NCI-H2029 (cell line): ENCODE measurements around the gene KATNBL1.
"Not testable (repeated sequence)": the region's sequence is repeated elsewhere in the genome, so short reads cannot be mapped to it uniquely, and the experiment has no call there.

Source experiments
- DNase-seq: peaks from one replicate; lab custom pipeline; 2025; lab: John Stamatoyannopoulos, UW

The KATNBL1 gene

GRCh38 chr15:34203305-34203704 lies 6.6 kb downstream of the KATNBL1 start:
- no peak for DNase-seq

- DNase-seq, result not testable (repeated sequence)
Measured at GRCh38 chr15:34193272-34193671, 16.6 kb downstream of the KATNBL1 start.

DNA sequence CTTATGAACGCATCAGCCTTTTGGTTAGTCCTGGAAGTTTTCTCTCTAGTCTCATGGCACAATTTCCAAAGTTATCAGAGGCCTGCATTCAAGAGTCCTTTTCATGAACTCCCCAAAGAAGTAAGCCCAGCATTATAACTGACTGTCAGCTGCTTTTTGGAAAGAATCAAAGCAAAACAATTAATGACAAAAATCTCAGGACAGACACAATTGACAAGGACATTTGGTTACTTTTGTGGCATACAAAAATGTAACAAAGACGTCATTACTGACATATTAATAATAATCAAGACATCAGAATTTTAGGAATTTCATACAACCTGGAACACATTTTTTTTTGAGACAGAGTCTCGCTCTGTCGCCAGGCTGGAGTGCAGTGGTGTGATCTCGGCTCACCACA lies 21.2 kb downstream of the KATNBL1 start:
- DNase-seq, result no peak

GRCh38 chr15:34185666-34186065 lies 24.2 kb downstream of the KATNBL1 start:
- DNase-seq, result no peak

GRCh38 chr15:34182942-34183341 lies 27.0 kb downstream of the KATNBL1 start:
- DNase-seq, result no peak

DNA sequence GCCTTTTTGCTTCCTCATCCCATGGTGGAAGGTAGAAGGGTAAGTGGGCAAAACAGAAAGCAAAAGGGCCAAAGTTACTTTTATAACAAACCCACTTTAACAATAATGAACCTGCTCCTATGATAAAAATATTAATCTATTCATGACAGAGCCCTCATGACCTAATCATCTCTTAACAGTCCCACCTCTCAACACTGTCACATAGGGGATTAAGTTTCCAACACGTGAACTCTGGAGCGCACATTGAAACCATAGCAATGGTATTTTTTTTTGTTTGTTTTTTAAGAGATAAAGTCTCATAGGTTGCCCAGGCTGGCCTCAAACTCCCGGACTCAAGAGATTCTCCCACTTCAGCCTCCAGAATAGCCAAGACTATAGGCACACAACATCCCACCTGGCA lies 30.7 kb downstream of the KATNBL1 start:
- no peak for DNase-seq

- DNase-seq, result not testable (repeated sequence)
Measured at GRCh38 chr15:34165987-34166573, 43.8 kb downstream of the KATNBL1 start.

DNA sequence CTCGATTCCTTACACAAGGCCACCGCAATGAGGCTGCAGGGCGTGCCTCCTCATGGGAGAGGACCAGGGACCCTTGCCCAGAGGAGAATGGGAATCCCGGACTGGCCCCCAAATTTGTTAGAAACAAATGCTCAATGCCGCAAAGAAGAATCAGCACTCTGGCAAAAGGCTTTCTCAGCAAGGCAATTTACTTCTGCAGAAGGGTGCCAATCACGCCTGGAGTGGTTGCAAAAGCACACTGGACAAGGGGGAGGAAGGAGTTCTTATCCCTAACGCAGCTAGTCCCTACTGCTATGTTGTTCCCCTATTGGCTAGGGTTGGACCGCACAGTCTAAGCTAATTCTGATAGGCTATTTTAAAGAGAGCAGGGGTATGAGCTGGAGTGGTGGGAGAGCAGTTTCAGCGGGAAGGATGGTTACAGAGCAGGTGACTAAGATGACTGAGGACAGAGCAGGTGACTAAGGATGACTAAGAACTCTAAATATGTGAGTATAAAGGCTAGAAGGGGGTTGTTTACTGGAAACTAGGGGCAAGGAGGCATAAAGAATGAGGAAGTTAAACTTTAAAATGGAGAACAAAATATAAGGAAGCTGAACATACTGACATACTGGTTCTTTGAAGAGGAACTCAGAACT lies 48.5 kb downstream of the KATNBL1 start:
- no peak for DNase-seq

GRCh38 chr15:34160735-34161134 lies 49.2 kb downstream of the KATNBL1 start:
- DNase-seq, result no peak

DNA sequence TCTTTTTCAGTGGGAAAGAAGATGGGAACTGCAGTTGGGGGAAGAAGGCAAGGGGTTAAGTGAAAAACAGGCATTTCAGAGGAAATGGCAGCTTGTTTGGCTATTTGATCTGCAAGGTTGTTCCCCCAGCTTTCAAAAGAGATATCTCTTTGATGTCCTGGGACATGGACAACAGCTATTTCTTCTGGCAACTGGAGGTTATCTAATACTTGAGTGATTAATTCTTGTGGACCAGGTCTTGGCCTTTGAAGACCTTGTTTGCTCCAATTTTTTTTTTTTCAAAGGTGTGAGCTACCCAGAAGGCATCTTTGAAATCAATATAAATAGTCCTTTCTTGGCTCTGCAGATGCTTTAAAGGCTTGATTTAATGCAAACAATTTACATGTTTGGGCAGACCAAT lies 51.5 kb downstream of the KATNBL1 start:
- DNase-seq, result no peak

DNA sequence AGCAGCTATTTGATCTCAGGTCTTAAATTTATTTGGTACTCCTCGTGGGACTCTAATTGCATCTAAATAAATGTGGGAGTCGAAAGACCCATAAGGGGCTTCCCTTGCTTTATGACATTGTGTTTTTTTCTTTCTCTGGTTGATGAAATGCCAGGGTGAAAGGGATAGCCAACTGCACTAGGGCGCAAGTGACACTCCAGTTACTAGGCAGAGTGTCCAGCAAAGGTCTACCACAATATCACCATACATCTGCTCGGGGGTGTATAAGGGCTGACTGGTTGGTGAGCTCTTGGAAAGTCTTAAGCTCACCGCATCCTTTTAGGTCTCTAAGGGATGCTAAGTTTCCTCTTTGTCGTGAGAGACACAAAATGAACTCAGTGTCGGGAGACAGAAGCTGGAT lies 54.0 kb downstream of the KATNBL1 start:
- no peak for DNase-seq

DNA sequence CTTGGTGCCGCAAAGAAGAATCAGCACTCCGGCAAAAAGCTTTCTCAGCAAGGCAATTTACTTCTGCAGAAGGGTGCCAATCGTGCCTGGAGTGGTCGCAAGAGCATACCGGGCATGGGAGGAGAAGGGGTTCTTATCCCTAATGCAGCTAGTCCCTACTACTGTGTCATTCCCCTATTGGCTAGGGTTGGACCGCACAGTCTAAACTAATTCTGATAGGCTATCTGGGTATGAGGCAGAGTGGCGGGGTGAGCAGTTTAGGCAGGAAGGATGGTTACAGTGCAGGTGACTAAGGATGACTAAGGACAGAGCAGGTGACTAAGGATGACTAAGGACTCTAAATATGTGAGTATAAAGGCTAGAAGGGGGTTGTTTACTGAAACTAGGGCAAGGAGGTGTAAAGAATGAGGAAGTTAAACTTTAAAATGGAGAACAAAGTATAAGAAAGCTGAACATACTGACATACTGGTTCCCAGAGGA lies 55.1 kb downstream of the KATNBL1 start:
- DNase-seq, result no peak

- no peak for DNase-seq
Measured at GRCh38 chr15:34147371-34148140, 62.3 kb downstream of the KATNBL1 start.

DNA sequence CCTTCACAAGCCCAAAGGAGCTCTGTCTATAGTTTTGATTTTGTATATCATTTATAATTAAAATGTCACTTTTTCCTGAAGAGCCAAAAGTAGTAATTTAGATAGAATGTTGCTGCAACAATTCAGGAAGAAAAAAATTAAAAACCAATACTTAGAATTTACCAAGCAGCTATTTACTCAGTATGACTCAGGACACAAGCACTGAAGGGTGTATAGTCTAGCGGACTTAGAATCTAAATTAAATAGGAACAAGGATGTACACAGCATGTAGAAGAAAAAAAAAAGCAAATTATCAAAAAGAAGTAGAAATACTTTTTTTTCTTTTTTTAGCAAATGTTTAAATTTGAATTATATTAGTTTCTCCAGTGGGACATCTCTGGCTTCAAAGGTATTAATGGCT lies 76.4 kb downstream of the KATNBL1 start:
- DNase-seq, result no peak

DNA sequence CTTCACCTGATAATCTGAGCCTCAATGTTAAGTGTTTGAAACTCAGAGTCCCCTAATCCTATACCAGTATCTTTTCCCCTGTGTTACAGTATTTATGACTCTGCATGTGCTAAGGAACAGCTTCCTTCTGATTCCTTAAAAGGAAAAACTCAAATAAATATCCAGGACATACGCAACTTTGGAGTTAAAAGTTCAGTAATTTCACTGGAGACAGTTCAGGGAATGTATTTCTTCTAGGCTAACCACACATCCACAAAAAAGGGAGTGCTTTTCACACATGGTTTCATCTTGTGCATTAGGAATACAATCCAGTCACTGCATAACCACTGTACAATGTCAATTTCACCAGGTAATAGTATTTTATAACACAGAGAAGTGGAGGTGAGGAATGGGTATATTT lies 77.0 kb downstream of the KATNBL1 start:
- no peak for DNase-seq

DNA sequence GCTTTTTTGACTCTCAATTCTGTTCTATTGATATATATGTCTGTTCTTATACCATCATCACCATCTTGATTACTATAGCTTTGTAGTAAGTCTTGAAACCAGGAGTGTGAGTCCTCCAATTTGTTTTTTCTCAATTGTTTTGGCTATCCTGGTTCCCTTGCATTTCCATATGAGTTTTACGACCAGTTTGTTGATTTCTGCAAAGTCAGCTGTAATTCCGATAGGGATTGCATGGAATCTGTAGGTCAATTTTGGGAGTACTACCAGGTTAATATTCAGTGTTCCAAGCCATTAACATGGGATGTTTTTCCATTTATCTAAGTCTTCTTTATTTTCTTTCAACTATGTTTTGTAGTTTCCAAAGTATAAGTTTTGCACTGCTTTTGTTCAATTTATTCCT lies 81.0 kb downstream of the KATNBL1 start:
- no peak for DNase-seq

DNA sequence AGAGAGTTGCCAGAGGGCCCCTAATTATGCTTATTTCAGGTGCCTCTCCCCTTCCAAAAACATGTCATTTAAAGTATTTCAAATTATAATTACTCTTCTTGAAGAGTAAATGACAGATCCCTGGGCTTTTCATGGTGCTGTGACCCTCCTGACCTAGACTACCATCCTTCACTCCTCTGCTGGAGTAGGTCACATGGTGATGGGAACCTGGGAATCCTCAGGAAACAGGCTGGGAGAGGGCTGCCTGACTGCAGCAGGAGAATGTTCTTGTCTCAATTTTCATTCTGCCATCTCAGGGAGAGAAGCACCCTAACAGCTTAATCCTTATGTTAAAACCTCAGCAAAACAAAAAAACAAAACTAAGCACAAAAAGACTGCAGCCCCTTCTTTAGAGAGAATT lies 83.4 kb downstream of the KATNBL1 start:
- DNase-seq, result no peak

DNA sequence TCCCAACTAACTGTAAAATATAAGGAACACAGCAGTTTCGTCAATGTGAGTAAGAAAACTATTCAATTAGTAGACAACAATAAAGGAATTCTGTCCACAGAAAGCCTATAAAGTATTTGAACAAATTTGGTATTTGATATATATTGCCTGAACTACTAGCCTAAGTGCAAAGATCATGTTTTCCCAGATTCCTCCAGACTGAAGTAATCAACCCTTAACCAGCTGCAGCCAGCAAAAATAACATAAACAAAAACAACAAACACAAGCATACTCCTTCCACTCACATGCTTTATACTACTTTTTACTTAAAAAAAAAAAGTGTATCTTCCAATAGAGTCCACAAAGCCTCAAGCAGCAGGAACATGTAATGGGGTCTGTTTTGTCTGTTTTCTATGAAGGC lies 84.0 kb downstream of the KATNBL1 start:
- no peak for DNase-seq

GRCh38 chr15:34124651-34125050 lies 85.2 kb downstream of the KATNBL1 start:
- DNase-seq, result no peak

GRCh38 chr15:34122771-34123183 lies 87.1 kb downstream of the KATNBL1 start:
- DNase-seq, result no peak

- DNase-seq, result not testable (repeated sequence)
Measured at GRCh38 chr15:34121786-34122185, 88.1 kb downstream of the KATNBL1 start.

GRCh38 chr15:34120420-34120819 lies 89.5 kb downstream of the KATNBL1 start:
- DNase-seq, result not testable (repeated sequence)

GRCh38 chr15:34119291-34119690 lies 90.6 kb downstream of the KATNBL1 start:
- DNase-seq, result no peak
